K562 treated with DMSO at 1 percent for 4 hours (cell line): ENCODE data around the gene CFAP410. TPM values are rescaled to one million over a fixed set of nuclear protein-coding genes. Genes with fewer than 3 reads are reported as not detected.

ENCODE experiments used
- total RNA-seq: library from RNA; unstranded; fragments of 300-600 nt; gene quantifications from 2 replicates; pipeline ENCODE4 v1.2.3, GENCODE V29; 2022; ENCODE audit not compliant: insufficient read depth

CFAP410 gene
- 15.8 and 19.8 TPM in 2 replicates for total RNA-seq

GRCh38 chr21:44338971-44339910 lies at the start of gene CFAP410:
Gene CFAP410 (minus strand): TSS chr21:44339390. CDS start chr21:44339194, 196 bp downstream.

GRCh38 chr21:44353191-44353970 lies 14.2 kb upstream of the CFAP410 start, which contains the start of gene TRPM2:
Gene TRPM2 (plus strand): TSS chr21:44353621. CDS start chr21:44353701, 80 bp downstream.

GRCh38 chr21:44299458-44300261 lies 39.5 kb downstream of the CFAP410 start, which contains the start of gene PFKL:
Gene PFKL (plus strand): TSS chr21:44300053. CDS start chr21:44300106, 53 bp downstream.

DNA sequence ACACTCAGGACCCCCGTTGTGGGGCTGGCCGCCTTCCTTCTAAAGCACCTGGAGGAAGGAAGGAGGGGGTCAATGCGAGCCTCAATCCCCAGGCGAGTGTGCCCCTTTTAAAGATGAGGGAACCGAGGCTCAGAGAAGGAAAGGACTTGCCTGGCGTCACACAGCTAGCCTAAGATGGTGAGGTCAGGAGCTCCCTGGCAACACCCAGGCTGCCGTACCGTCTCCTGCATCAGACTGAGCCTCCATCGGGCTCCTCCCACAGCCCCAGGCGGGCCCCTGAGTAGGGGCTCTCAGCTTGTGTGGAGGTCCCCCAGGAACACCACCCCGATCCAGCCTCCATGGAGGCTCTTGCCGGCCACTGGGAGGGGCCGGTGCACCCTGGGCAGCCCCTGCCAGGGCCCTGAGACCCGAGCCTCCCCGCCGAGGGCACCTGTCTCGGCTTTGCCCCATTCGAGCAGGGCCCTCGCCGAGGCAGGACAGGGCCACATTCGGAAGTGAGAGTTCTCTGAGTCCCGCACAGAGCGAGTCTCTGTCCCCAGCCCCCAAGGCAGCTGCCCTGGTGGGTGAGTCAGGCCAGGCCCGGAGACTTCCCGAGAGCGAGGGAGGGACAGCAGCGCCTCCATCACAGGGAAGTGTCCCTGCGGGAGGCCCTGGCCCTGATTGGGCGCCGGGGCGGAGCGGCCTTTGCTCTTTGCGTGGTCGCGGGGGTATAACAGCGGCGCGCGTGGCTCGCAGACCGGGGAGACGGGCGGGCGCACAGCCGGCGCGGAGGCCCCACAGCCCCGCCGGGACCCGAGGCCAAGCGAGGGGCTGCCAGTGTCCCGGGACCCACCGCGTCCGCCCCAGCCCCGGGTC lies 53.8 kb downstream of the CFAP410 start, which contains the start of gene AIRE:
AIRE (plus strand) TSS at position 739 of the 855 bp plus-strand sequence. CDS start 131 bp downstream, outside the sequence.

Other genes starting within 250 kb of the CFAP410 start
- 11.8 and 12.4 TPM in 2 replicates for gene PWP2, start 232.0 kb downstream of the CFAP410 start, total RNA-seq
- gene GATD3, start 205.7 kb downstream of the CFAP410 start, total RNA-seq, result 61.9 and 68.0 TPM in 2 replicates
- 4.2 and 4.3 TPM in 2 replicates for gene ICOSLG, start 98.4 kb downstream of the CFAP410 start, total RNA-seq
- not detected in 2 replicates for gene DNMT3L, start 77.5 kb downstream of the CFAP410 start, total RNA-seq
- gene AIRE, start 53.5 kb downstream of the CFAP410 start, total RNA-seq, result not detected in 2 replicates
- gene PFKL, start 39.3 kb downstream of the CFAP410 start, total RNA-seq, result 109 and 133 TPM in 2 replicates
- gene TRPM2, start 14.2 kb upstream of the CFAP410 start, total RNA-seq, result 2.0 and 2.5 TPM in 2 replicates
- gene LRRC3, start 116.1 kb upstream of the CFAP410 start, total RNA-seq, result not detected in 2 replicates
- not detected in 2 replicates for gene KRTAP10-1, start 200.8 kb upstream of the CFAP410 start, total RNA-seq
- not detected in 2 replicates for gene KRTAP10-2, start 212.1 kb upstream of the CFAP410 start, total RNA-seq
- not detected in 2 replicates for gene KRTAP10-3, start 219.4 kb upstream of the CFAP410 start, total RNA-seq
- not detected in 2 replicates for gene KRTAP10-4, start 234.3 kb upstream of the CFAP410 start, total RNA-seq
- not detected in 2 replicates for gene KRTAP10-5, start 241.2 kb upstream of the CFAP410 start, total RNA-seq